ENCODE results near the gene FLNB.

- TF ChIP-seq POLR2A (IDR thresholded peaks at IDR 0.05; ENCODE audit: low read length) (no peak), GATA1 (IDR thresholded peaks at IDR 0.05; ENCODE audit: low read depth, low read length) (no peak)
Observed at GRCh38 chr3:58216496-58217195, 208.4 kb downstream of the FLNB start.
